D721Med (cell line): Measurements from ENCODE around the gene GRIK4.
A peak's percentile ranks its signal among the peaks of the same experiment; 100 is the strongest.

ENCODE experiments used
- DNase-seq: peaks from one replicate; pipeline ENCODE4 v3.0.0; 2011; ENCODE audit warnings: low spot score; ENCODE audit not compliant: insufficient read length
- FAIRE-seq: peaks from 2 replicates; lab custom pipeline; 2011; peaks lifted over from hg19 to GRCh38; lab: Jason Lieb, UNC
- CTCF ChIP-seq: IDR thresholded peaks from 2 replicates; pipeline ENCODE4 v1.5.1; 2012; ENCODE audit warnings: mild to moderate bottlenecking, control low read depth; ENCODE audit not compliant: insufficient read depth; ENCODE audit errors: missing control alignments

The GRIK4 gene

GRCh38 chr11:120510406-120511115, 987 bp upstream of the GRIK4 start:
- DNase-seq (no peak), FAIRE-seq (no peak)
- no peak for TF ChIP-seq CTCF

GRCh38 chr11:120511820-120512738, 531 bp downstream of the GRIK4 start:
- no peak for TF ChIP-seq CTCF
- FAIRE-seq (no peak), DNase-seq (peak; percentile 57)

- no peak for TF ChIP-seq CTCF
- FAIRE-seq (no peak), DNase-seq (no peak)
Observed at GRCh38 chr11:120512739-120513435, 1.3 kb downstream of the GRIK4 start.

GRCh38 chr11:120513436-120514315, 2.1 kb downstream of the GRIK4 start:
- TF ChIP-seq CTCF = no peak
- FAIRE-seq (no peak), DNase-seq (no peak)

- DNase-seq (no peak), FAIRE-seq (no peak)
- TF ChIP-seq CTCF = no peak
Observed at GRCh38 chr11:120514541-120515121, 3.1 kb downstream of the GRIK4 start.

GRCh38 chr11:120515186-120515723, 3.7 kb downstream of the GRIK4 start:
- TF ChIP-seq CTCF = no peak
- no peak for FAIRE-seq
- DNase-seq = no peak
